NT2/D1 (cell line): ENCODE results near the gene ARRB1.
"Not testable (repeated sequence)": the region's sequence is repeated elsewhere in the genome, so short reads cannot be mapped to it uniquely, and the experiment has no call there.

Experiments used
- DNase-seq: peaks from one replicate; pipeline ENCODE4 v3.0.0-alpha.2; 2011; ENCODE audit warnings: low read depth, low spot score
- H3K27me3 ChIP-seq: 2 replicates; pipeline ENCODE4 v1.6.0; 2011; ENCODE audit warnings: mild to moderate bottlenecking; ENCODE audit not compliant: insufficient read length, insufficient read depth
- H3K36me3 ChIP-seq: 2 replicates; pipeline ENCODE4 v1.6.1; 2011; ENCODE audit warnings: mild to moderate bottlenecking, low read length, mixed read lengths; ENCODE audit not compliant: insufficient read depth, insufficient read length
- H3K4me1 ChIP-seq: 2 replicates; pipeline ENCODE4 v1.5.1; 2011; ENCODE audit not compliant: insufficient read depth, insufficient read length
- H3K4me3 ChIP-seq: 2 replicates; pipeline ENCODE4 v1.5.1; 2011; ENCODE audit warnings: low read depth; ENCODE audit not compliant: insufficient read length
- H3K9ac ChIP-seq: 2 replicates; pipeline ENCODE4 v1.6.0; 2011; ENCODE audit warnings: low read depth; ENCODE audit not compliant: insufficient read length
- H3K9me3 ChIP-seq: 2 replicates; pipeline ENCODE4 v1.5.1; 2011; ENCODE audit warnings: mild to moderate bottlenecking, low read length; ENCODE audit not compliant: insufficient read depth
- SUZ12 ChIP-seq: IDR thresholded peaks from 2 replicates; pipeline ENCODE4 v1.6.1; 2011; ENCODE audit not compliant: insufficient read length, insufficient read depth; ENCODE audit errors: extremely low read depth
- YY1 ChIP-seq: IDR thresholded peaks from 2 replicates; pipeline ENCODE4 v1.6.1; 2011; ENCODE audit not compliant: insufficient read length, insufficient read depth
- ZNF274 ChIP-seq: IDR thresholded peaks from 2 replicates; pipeline ENCODE4 v1.6.1; 2011; ENCODE audit warnings: mild to moderate bottlenecking, low read depth, low read length

ARRB1 gene

DNA sequence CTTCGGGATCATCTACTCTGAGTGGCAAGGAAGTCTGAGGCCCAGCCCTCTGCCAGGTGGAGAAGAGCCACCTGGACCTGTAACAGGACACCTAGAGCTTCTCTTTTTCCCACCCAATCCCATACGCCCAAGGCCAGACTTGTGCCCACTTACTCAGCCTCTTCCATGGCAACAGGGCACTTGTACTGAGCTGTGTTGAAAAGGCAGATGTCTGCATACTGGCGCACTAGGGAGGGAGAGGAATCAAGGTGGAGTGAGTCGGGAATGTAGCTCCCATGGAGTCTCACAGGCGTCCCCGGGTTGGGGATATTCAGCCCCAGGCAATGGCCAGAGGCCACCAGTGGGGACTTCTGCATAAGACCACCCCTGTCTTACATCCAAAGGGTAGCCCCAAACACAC, 74.8 kb downstream of the ARRB1 start:
- Histone ChIP-seq H3K4me3 (no peak overlapping the region), H3K27me3 (no peaks in the 10 kb centered on the region), H3K9me3 (no peaks in the 10 kb centered on the region), H3K4me1 (peaks cover 13% of the 10 kb centered on the region), H3K36me3 (peaks cover 73% of the 10 kb centered on the region), H3K9ac (no peak overlapping the region)
- no peak for TF ChIP-seq SUZ12
- no peak for TF ChIP-seq ZNF274
- no peak for TF ChIP-seq YY1
- no peak for DNase-seq

DNA sequence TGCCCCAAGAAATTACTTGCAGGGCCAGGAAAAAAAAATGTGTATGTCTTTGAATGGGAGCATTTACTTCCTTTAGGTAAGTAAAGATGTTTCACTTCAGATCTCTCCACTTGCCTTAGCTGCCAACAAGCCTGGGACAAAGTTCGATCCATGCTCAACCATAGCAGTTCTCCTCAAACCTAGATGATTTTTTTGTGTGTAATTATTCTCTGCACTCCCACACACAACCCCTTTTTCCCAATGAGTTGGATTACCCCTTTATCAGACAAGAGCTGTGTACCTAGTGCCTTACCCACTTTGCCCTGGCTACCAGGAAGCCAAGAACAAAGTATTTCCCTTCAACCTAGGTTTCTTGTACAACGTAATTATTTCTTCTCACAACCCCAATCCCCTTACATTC, 75.3 kb downstream of the ARRB1 start:
- TF ChIP-seq YY1, result no peak
- TF ChIP-seq ZNF274, result no peak
- TF ChIP-seq SUZ12, result no peak
- Histone ChIP-seq H3K4me1 (peaks cover 12% of the 10 kb centered on the region), H3K9me3 (no peaks in the 10 kb centered on the region), H3K27me3 (no peaks in the 10 kb centered on the region), H3K4me3 (no peak overlapping the region), H3K36me3 (peaks cover 73% of the 10 kb centered on the region), H3K9ac (no peak overlapping the region)
- no peak for DNase-seq

DNA sequence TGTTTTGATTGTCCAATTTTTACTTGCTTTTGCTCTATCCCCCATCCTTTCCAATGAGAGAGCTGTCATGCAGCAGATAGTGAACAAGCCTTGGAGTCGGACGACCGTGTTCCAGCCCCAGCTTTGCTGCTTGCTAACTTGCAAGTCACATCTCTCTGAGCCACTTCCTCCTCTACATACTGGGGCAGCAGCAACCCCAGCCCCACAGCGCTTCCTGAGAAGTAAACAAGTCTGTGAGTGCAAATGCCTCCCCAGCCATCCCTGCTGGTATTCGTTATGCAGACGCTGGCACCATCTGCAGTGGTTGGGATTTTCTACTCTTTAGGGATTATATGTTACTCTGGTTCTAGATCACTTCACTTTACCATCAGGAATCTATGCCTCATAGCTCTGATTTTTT, 75.9 kb downstream of the ARRB1 start:
- Histone ChIP-seq H3K9ac (no peak overlapping the region), H3K27me3 (no peaks in the 10 kb centered on the region), H3K9me3 (no peaks in the 10 kb centered on the region), H3K4me3 (no peak overlapping the region), H3K4me1 (peaks cover 11% of the 10 kb centered on the region), H3K36me3 (peaks cover 68% of the 10 kb centered on the region)
- TF ChIP-seq YY1, result no peak
- no peak for TF ChIP-seq SUZ12
- TF ChIP-seq ZNF274, result no peak
- DNase-seq, result peak; percentile 64

DNA sequence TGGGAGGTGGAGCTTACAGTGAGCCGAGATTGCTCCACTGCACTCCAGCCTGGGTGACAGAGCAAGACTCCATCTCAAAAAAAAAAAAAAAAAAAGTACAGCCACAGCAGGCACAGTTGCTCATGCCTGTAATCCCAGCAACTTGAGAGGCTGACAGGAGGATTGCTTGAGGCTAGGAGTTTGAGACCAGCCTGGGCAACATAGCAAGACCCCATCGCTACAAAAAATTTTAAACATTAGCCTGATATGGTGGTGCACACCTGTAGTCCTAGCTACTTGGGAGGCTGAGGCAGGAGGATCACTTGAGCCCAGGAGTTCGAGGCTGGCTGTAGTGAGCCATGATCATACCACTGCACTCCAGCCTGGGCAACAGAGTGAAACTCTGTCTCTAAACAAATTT, 76.7 kb downstream of the ARRB1 start:
- Histone ChIP-seq H3K4me1 (peaks cover 11% of the 10 kb centered on the region), H3K36me3 (peaks cover 67% of the 10 kb centered on the region)
- H3K27me3 ChIP-seq, H3K4me3 ChIP-seq, H3K9me3 ChIP-seq, DNase-seq, H3K9ac ChIP-seq: not testable (repeated sequence)

DNA sequence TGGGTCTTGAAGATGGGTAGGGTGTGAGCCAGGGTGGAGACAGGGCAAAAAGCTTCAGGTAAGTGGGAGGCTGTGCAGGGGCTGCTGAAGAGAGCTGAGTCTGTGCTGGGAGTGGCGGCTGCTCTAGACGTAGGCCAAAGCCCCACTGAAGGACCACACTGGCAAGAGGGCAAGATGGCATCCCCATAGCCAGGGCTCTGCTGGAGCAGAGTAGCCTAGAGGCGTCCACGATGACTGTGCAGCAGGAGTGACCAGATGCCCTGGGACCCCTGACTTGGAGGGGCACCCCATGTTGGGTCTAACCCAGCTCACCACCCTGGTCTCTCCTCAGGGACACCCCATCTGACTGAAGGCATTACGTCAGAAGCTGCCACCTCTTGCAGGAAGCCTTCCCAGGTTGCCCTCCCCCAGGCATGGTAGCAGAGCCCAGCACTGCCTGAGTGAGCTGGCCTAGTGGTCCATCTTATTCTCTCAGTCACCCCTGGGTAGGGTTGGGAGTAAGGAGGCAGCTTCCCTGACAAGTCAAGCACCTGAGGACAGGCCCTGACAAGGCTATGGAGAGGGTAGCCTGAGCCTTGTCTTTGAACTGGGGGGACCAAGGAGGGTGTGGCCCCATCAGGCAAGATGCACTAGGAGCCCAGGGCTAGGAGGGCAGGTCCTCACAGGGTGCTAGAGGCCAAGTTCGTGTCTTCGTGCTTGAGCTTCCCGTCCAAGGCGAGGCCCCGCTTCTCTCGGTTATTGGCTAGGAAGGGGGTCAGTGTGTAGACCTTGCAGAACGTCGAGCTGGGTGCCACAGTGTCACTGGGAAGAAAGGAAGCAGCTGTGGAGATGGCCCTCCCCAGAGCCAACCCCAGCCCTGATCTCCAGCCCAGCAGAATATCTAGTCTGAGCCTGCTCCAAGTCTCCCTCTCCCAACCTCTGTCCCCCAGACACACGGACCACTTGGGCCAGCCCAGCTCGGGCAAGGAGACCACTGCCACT, 77.8 kb downstream of the ARRB1 start:
- TF ChIP-seq ZNF274 (no peak), SUZ12 (no peak), YY1 (no peak)
- H3K4me3 ChIP-seq, result no peak overlapping the region
- peaks cover 9% of the 10 kb centered on the region for H3K4me1 ChIP-seq
- DNase-seq, result no peak
- peaks cover 72% of the 10 kb centered on the region for H3K36me3 ChIP-seq
- no peaks in the 10 kb centered on the region for H3K9me3 ChIP-seq
- H3K9ac ChIP-seq, result no peak overlapping the region
- no peaks in the 10 kb centered on the region for H3K27me3 ChIP-seq

DNA sequence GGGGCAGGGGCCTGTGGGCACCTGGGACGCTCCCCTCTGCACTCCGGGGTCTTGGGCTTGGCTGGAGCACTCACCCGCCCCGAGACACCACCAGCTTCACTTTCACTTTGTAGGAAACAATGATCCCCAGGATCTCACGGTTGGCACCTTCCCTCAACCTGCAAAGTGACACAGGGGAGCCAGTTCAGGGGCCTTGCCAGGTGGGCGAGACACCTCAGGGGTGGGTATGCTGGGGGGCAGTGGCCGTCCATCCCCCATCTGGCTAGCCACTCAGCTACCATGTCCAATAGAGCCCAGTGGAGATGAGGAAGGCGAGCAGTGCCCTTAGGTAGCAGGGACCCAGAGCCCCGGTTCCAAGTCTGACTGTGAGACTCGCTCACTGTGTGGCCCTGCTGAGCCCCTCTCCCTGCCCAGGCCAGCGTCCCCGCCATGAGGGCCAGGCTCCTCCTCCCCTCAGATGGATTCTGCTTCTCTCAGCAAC, 78.6 kb downstream of the ARRB1 start:
- peaks cover 3% of the 10 kb centered on the region for H3K4me1 ChIP-seq
- H3K9ac ChIP-seq, result no peak overlapping the region
- H3K9me3 ChIP-seq, result no peaks in the 10 kb centered on the region
- no peak for DNase-seq
- H3K27me3 ChIP-seq, result no peaks in the 10 kb centered on the region
- H3K36me3 ChIP-seq, result peaks cover 69% of the 10 kb centered on the region
- H3K4me3 ChIP-seq, result no peak overlapping the region
- TF ChIP-seq YY1 (no peak), SUZ12 (no peak), ZNF274 (no peak)

DNA sequence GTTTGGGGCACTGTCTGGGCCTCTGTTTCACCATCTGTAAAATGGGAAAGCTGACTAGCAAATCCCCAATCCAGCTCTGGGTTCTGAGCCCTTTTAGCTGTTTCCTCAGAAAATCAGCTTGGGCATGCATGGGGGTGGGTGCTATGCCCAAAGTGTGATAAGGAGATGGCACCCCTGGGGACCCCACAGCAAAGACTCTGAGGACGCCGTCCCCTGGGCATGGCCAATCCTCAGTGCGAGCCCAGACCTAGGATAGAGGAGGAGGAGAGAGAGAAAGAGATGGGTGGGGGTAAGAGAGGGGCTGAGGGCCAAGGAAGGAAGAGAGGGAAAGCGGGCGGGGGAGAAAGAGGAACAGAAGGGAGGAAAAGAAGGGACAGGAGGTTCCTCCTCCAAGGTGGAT, 79.1 kb downstream of the ARRB1 start:
- no peak for TF ChIP-seq ZNF274
- TF ChIP-seq YY1, result no peak
- no peak for TF ChIP-seq SUZ12
- H3K4me1 ChIP-seq, result peaks cover 3% of the 10 kb centered on the region
- no peak for DNase-seq
- no peak overlapping the region for H3K4me3 ChIP-seq
- H3K9me3 ChIP-seq, result no peaks in the 10 kb centered on the region
- H3K36me3 ChIP-seq, result peaks cover 67% of the 10 kb centered on the region
- no peaks in the 10 kb centered on the region for H3K27me3 ChIP-seq
- no peak overlapping the region for H3K9ac ChIP-seq
